GM12878 (cell line): ENCODE results near the gene CLIC3. TPM values are rescaled to one million over a fixed set of nuclear protein-coding genes. Genes with fewer than 3 reads are reported as not detected.

ENCODE experiments used
- ATAC-seq: fragments of 200-7000 bp; cut with Tn5 transposase; 3 replicates; pipeline ENCODE4 v1.9.1; 2020; ENCODE audit warnings: mild to moderate bottlenecking, moderate library complexity
- BruUV-seq: library from RNA; stranded (reverse); fragments of 400-500 nt; replicated peaks from 2 replicates; lab custom pipeline; 2021; lab: Mats Ljungman, UMichigan
- CTCF ChIA-PET: fragments of 300-600 bp; sonication (Branson Sonifier 250); formaldehyde crosslinking; extraction: SDS; loops from one replicate; lab custom pipeline; 2021; ENCODE audit warnings: inconsistent platforms; lab: Yijun Ruan, JAX
- POLR2A ChIA-PET: fragments of 350-600 bp; formaldehyde crosslinking; extraction: SDS; loops from one replicate; lab custom pipeline; 2021; ENCODE audit warnings: inconsistent platforms; lab: Charles Lee
- RAD21 ChIA-PET: fragments of 300-600 bp; sonication (Branson Sonifier 250); formaldehyde crosslinking; loops from one replicate; lab custom pipeline; 2023; ENCODE audit warnings: antibody characterized with exemption; ENCODE audit not compliant: unreplicated experiment; lab: Charles Lee
- SMC1A ChIA-PET: fragments of 300-600 bp; sonication (Branson Sonifier 250); formaldehyde crosslinking; loops from one replicate; lab custom pipeline; 2023; ENCODE audit not compliant: unreplicated experiment, uncharacterized antibody; lab: Charles Lee
- DNase-seq: peaks from one replicate; pipeline ENCODE4 v3.0.0-alpha.2; 2011; ENCODE audit warnings: low read depth, low spot score
- FAIRE-seq: peaks from 3 replicates; lab custom pipeline; 2011; peaks lifted over from hg19 to GRCh38; lab: Jason Lieb, UNC
- H2AFZ ChIP-seq: 2 replicates; pipeline ENCODE4 v1.6.0; 2011; ENCODE audit warnings: low read depth, low read length, control low read depth; ENCODE audit not compliant: control insufficient read depth
- H3K27ac ChIP-seq: 2 replicates; pipeline ENCODE4 v1.5.1; 2011; ENCODE audit warnings: control low read depth; ENCODE audit not compliant: control insufficient read depth, insufficient read depth
- H3K27me3 ChIP-seq, 2 experiments: replicated peaks in 1 of 2; 2 replicates each; pipeline versions ENCODE4 v1.6.0 to v1.6.1; 2011; ENCODE audit warnings: low read length in 1 of 2; ENCODE audit not compliant: control insufficient read depth in 2 of 2, insufficient read depth in 2 of 2
- H3K36me3 ChIP-seq, 2 experiments: 2 replicates each; pipeline ENCODE4 v1.5.1; 2011; ENCODE audit warnings: low read length in 1 of 2; ENCODE audit not compliant: control insufficient read depth in 2 of 2, insufficient read depth in 2 of 2
- H3K4me1 ChIP-seq: 2 replicates; pipeline ENCODE4 v1.6.1; 2011; ENCODE audit warnings: mild to moderate bottlenecking, low read length, moderate library complexity, mixed read lengths; ENCODE audit not compliant: control insufficient read depth, insufficient read depth
- H3K4me2 ChIP-seq: 2 replicates; pipeline ENCODE4 v1.6.0; 2011; ENCODE audit warnings: control low read depth; ENCODE audit not compliant: control insufficient read depth, insufficient read depth
- H3K4me3 ChIP-seq: fragments of 200-600 bp; sonication (generic); 2 replicates; pipeline ENCODE4 v1.5.1; 2016
- H3K79me2 ChIP-seq: 2 replicates; pipeline ENCODE4 v1.6.0; 2011; ENCODE audit warnings: low read length; ENCODE audit not compliant: control insufficient read depth, insufficient read depth
- H3K9ac ChIP-seq: 2 replicates; pipeline ENCODE4 v1.8.0; 2011; ENCODE audit warnings: low read length, control low read depth, mixed read lengths; ENCODE audit not compliant: control insufficient read depth, insufficient read depth
- H3K9me3 ChIP-seq: replicated peaks from 3 replicates; pipeline ENCODE4 v1.5.1; 2011; ENCODE audit warnings: mild to moderate bottlenecking, low read length; ENCODE audit not compliant: control insufficient read depth, insufficient read depth
- H4K20me1 ChIP-seq: 2 replicates; pipeline ENCODE4 v1.6.0; 2011; ENCODE audit not compliant: control insufficient read depth, insufficient read depth
- CBFB ChIP-seq: IDR thresholded peaks from 2 replicates; pipeline ENCODE4 v1.6.1; 2016; ENCODE audit warnings: antibody characterized with exemption, low read depth
- CEBPZ ChIP-seq: fragments of 150-350 bp; IDR thresholded peaks from 2 replicates; pipeline ENCODE4 v1.6.1; 2016; ENCODE audit warnings: low read depth, low read length
- EZH2 ChIP-seq: IDR thresholded peaks from 2 replicates; pipeline ENCODE4 v1.6.1; 2012; ENCODE audit warnings: low read depth, mild to moderate bottlenecking, control low read depth, inconsistent platforms, low read length, borderline replicate concordance; ENCODE audit not compliant: control insufficient read depth
- PBX3 ChIP-seq: IDR thresholded peaks from 2 replicates; pipeline ENCODE4 v1.6.1; 2011; ENCODE audit warnings: mild to moderate bottlenecking, low read depth, low read length, moderate library complexity; ENCODE audit not compliant: insufficient replicate concordance
- PKNOX1 ChIP-seq: fragments of 450-650 bp; IDR thresholded peaks from 2 replicates; pipeline ENCODE4 v1.6.1; 2016; ENCODE audit warnings: mild to moderate bottlenecking
- POLR2A ChIP-seq: IDR thresholded peaks from 2 replicates; pipeline ENCODE4 v1.6.1; 2011; ENCODE audit warnings: low read depth, mild to moderate bottlenecking, low read length
- RAD51 ChIP-seq: fragments of 450-650 bp; IDR thresholded peaks from 2 replicates; pipeline ENCODE4 v1.6.1; 2016; ENCODE audit warnings: moderate library complexity, mild to moderate bottlenecking, inconsistent platforms
- SPI1 ChIP-seq: IDR thresholded peaks from 2 replicates; pipeline ENCODE4 v1.6.1; 2011; ENCODE audit warnings: low read depth, mild to moderate bottlenecking, low read length, moderate library complexity, borderline replicate concordance; ENCODE audit not compliant: insufficient read depth
- SRF ChIP-seq, 2 experiments: IDR thresholded peaks; 2 replicates each; pipeline ENCODE4 v1.6.1; 2011; ENCODE audit warnings: low read depth in 2 of 2, low read length in 2 of 2, mild to moderate bottlenecking in 1 of 2, moderate library complexity in 1 of 2
- SUPT20H ChIP-seq: IDR thresholded peaks from 2 replicates; pipeline ENCODE4 v1.6.1; 2011; ENCODE audit warnings: low read depth, mild to moderate bottlenecking, low read length, moderate library complexity, borderline replicate concordance; ENCODE audit not compliant: control insufficient read depth
- SUZ12 ChIP-seq: fragments of 200-600 bp; sonication (generic); IDR thresholded peaks from one replicate; pipeline ENCODE4 v1.6.1; 2018; ENCODE audit warnings: antibody characterized with exemption, mild to moderate bottlenecking; ENCODE audit not compliant: unreplicated experiment
- TCF12 ChIP-seq: IDR thresholded peaks from 2 replicates; pipeline ENCODE4 v1.6.1; 2011; ENCODE audit warnings: low read depth, mild to moderate bottlenecking, low read length
- WGBS: methylation state at CpG from one replicate; pipeline ENCODE4 v1.1.6; 2016; ENCODE audit warnings: low lambda C conversion rate; ENCODE audit not compliant: insufficient replicate concordance, insufficient coverage; ENCODE audit errors: missing lambda C conversion rate; 5-methylcytosine and 5-hydroxymethylcytosine counted together
- in situ Hi-C: fragments of 300-500 bp; cut with MboI; formaldehyde crosslinking; loops from 9 replicates; pipeline ENCODE4 v1.14.3; 2018; ENCODE audit warnings: mixed read lengths
- intact Hi-C: fragments of 100-400 bp; cut with micrococcal nuclease; formaldehyde crosslinking; loops from one replicate; pipeline ENCODE4 v1.14.2; 2022; ENCODE audit not compliant: unreplicated experiment
- polyA plus RNA-seq, 11 experiments: library from polyadenylated mRNA; depleted of rRNA in 4 of 11; unstranded in 6 of 11; stranded (reverse) in 5 of 11; fragments of >200 nt; fragmentation: Nextera tagmentation in 4 of 11; fragmentation: Illumina TruSeq in 1 of 11; extraction: Ambion mirVana in 4 of 11; extraction: Trizol in 1 of 11; gene quantifications; 1 replicate in 1 of 11; 2 replicates in 10 of 11; pipeline versions ENCODE4 v1.2.1 to v1.2.3, GENCODE V29; 2011 to 2016; ENCODE audit warnings: inconsistent platforms in 2 of 11, missing spikeins in 2 of 11, low read depth in 1 of 11
- total RNA-seq, 4 experiments: library from RNA; depleted of rRNA in 3 of 4; stranded (reverse); fragments of >200 nt in 3 of 4; fragmentation: Illumina TruSeq in 1 of 4; extraction: Trizol in 1 of 4; gene quantifications; 2 replicates each; pipeline versions ENCODE4 v1.2.1 to v1.2.3, GENCODE V29; 2013 to 2021

Gene CLIC3
- total and polyA plus RNA-seq, 10 of the 15 experiments (the other 5 are each of a cell fraction or from before 2014, with no cell fraction given) = 0.31 TPM; not detected in 9

GRCh38 chr9:136960212-136960937, 36.0 kb downstream of the CLIC3 start (continued):
- TF ChIP-seq SPI1 = no peak
- TF ChIP-seq TCF12 = no peak
- TF ChIP-seq RAD51 = no peak

GRCh38 chr9:136958898-136959850, 37.2 kb downstream of the CLIC3 start:
- ATAC-seq (no peak), DNase-seq (no peak), FAIRE-seq (no peak)
- no peaks in the 10 kb centered on the region for H3K9me3 ChIP-seq
- CTCF ChIA-PET = no interaction called here
- POLR2A ChIA-PET = interaction anchor here (0.6 kb wide), 1 partner anchor 110 kb away, joined by 4 read pairs; no protein-coding TSS in a partner anchor
- 53% methylated on average over 27 of the region's 28 CpGs for WGBS
- intact Hi-C loops = no loop called here
- no peak overlapping the region for H3K9ac ChIP-seq
- no peak overlapping the region for H3K27ac ChIP-seq
- H3K4me3 ChIP-seq = no peak overlapping the region
- in situ Hi-C loops = no loop called here
- H3K36me3 ChIP-seq = no peaks in the 10 kb centered on the region
- H3K27me3 ChIP-seq = no peaks in the 10 kb centered on the region
- no TSS peak for BruUV-seq
- H2AFZ ChIP-seq = no peak overlapping the region
- H3K4me2 ChIP-seq = no peak overlapping the region
- H4K20me1 ChIP-seq = no peaks in the 10 kb centered on the region
- RAD21 ChIA-PET = interaction anchor here (1.3 kb wide), 1 partner anchor 11 kb away, joined by 3 read pairs; no protein-coding TSS in a partner anchor
- no peaks in the 10 kb centered on the region for H3K4me1 ChIP-seq
- H3K79me2 ChIP-seq = no peaks in the 10 kb centered on the region
- SMC1A ChIA-PET = no interaction called here
- TF ChIP-seq SUZ12 (no peak), CEBPZ (no peak), SRF (IDR thresholded peaks at IDR 0.05; ENCODE audit: low read depth in 2 of 2, low read length in 2 of 2) (no peak), PBX3 (no peak), PKNOX1 (no peak), POLR2A (no peak), EZH2 (no peak), CBFB (no peak), SUPT20H (no peak)
